Measurements from ENCODE around the gene FRMD8. TPM values are rescaled to one million over a fixed set of nuclear protein-coding genes. Genes with fewer than 3 reads are reported as not detected.

Gene FRMD8
- total and polyA plus RNA-seq, 2 experiments from 2014 or later = 7.0 to 35.4 TPM

- no peaks in the 10 kb centered on the region; the same call in 2 of the 3 replicates for H3K36me3 Mint-ChIP-seq (ENCODE audit: low read depth)
- no peak for TF ChIP-seq ZNF462 (CRISPR knock-in tag; IDR thresholded peaks at IDR 0.05)
- no peak for TF ChIP-seq STAT1 (IDR thresholded peaks at IDR 0.05; ENCODE audit: unreplicated experiment)
- no peak for TF ChIP-seq NANOG (IDR thresholded peaks at IDR 0.05; ENCODE audit: borderline replicate concordance)
- TF ChIP-seq POLR2AphosphoS5 (IDR thresholded peaks at IDR 0.05; ENCODE audit: low read depth) = no peak
- TF ChIP-seq REST (IDR thresholded peaks at IDR 0.05; ENCODE audit: unreplicated experiment) = no peak
- no peak for TF ChIP-seq CTCF (conservative IDR thresholded peaks at IDR 0.05; ENCODE audit: low read depth in 2 of 2)
- TF ChIP-seq CREB1 (CRISPR knock-in tag; IDR thresholded peaks at IDR 0.05; ENCODE audit: low read depth) = no peak
- TF ChIP-seq ZNF331 (CRISPR knock-in tag; IDR thresholded peaks at IDR 0.05; ENCODE audit: low read depth) = no peak
- TF ChIP-seq JUNB (IDR thresholded peaks at IDR 0.05; ENCODE audit: unreplicated experiment) = no peak
- no peak for TF ChIP-seq EZH2 (IDR thresholded peaks at IDR 0.05; ENCODE audit: low read depth, unreplicated experiment)
- TF ChIP-seq ETS1 (IDR thresholded peaks at IDR 0.05) = no peak
- no peak for TF ChIP-seq ZNF114 (CRISPR knock-in tag; IDR thresholded peaks at IDR 0.05)
- TF ChIP-seq EZH2phosphoT487 (IDR thresholded peaks at IDR 0.05; ENCODE audit: unreplicated experiment) = no peak
- Histone ChIP-seq H2AFZ (no peak overlapping the region), H3K79me2 (replicated peaks; ENCODE audit: insufficient read depth) (no peaks in the 10 kb centered on the region), H3K9me2 (ENCODE audit: insufficient read depth) (no peaks in the 10 kb centered on the region), H3K27me3 (ENCODE audit: insufficient read depth) (no peaks in the 10 kb centered on the region), H3K4me1 (ENCODE audit: insufficient read depth) (peaks cover 33% of the 10 kb centered on the region), H3K36me3 (ENCODE audit: insufficient read depth) (no peaks in the 10 kb centered on the region), H3K4me3 (no peak overlapping the region), H3K27ac (ENCODE audit: low read depth) (no peak overlapping the region), H3F3A (replicated peaks; ENCODE audit: low read depth) (peaks cover 21% of the 10 kb centered on the region), H3K4me2 (no peak overlapping the region), H4K20me1 (replicated peaks; ENCODE audit: insufficient read depth) (no peaks in the 10 kb centered on the region)
- no peaks in the 10 kb centered on the region for H3K9me3 Mint-ChIP-seq
- DNase-seq (ENCODE audit: low spot score) (no peak), ATAC-seq (no peak)
- H3K4me3 Mint-ChIP-seq = no peak overlapping the region
- H3K4me1 Mint-ChIP-seq = peaks cover 41% of the 10 kb centered on the region
- peaks cover 28% of the 10 kb centered on the region for H3K27me3 Mint-ChIP-seq (ENCODE audit: insufficient read depth, low read depth, poor library complexity)
- H3K27ac Mint-ChIP-seq = no peak overlapping the region
Observed at GRCh38 chr11:65414776-65415498, 28.5 kb downstream of the FRMD8 start.
